Measurements from ENCODE around the gene LMBR1. TPM values are rescaled to one million over a fixed set of nuclear protein-coding genes. Genes with fewer than 3 reads are reported as not detected.
"Not testable (repeated sequence)": the region's sequence is repeated elsewhere in the genome, so short reads cannot be mapped to it uniquely, and the experiment has no call there.

The LMBR1 gene
- total RNA-seq, 2 donors from 2014 or later: 39.4 to 45.2 TPM

DNA sequence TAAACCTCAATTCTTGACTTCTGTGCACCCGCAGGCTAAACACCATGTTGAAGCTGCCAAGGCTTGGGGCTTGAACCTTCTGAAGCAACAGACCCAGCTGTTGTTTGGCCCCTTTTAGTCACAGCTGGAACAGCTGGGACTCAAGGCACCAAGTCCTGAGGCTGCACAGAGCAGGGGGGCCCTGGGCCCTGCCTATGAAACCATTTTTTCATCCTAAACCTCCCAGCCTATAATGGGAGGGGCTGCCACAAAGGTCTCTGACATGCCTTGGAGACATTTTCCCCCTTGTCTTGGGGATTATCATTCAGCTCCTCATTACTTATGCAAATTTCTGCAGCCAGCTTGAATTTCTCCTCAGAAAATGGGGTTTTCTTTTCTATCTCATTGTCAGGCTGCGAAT lies 31.8 kb downstream of the LMBR1 start:
- ATAC-seq (no peak), DNase-seq (no peak)
- intact Hi-C loops (cut with DNase I): no loop called here

GRCh38 chr7:156860099-156860498 lies 32.9 kb downstream of the LMBR1 start:
- DNase-seq; intact Hi-C loops (cut with DNase I): not testable (repeated sequence)

GRCh38 chr7:156858523-156858922 lies 34.5 kb downstream of the LMBR1 start:
- ATAC-seq: no peak
- DNase-seq: no peak
- intact Hi-C loops (cut with DNase I): no loop called here

More at GRCh38 chr7:156860099-156860498, 32.9 kb downstream of the LMBR1 start:
- ATAC-seq: not testable (repeated sequence)

GRCh38 chr7:156857757-156858156 lies 35.2 kb downstream of the LMBR1 start:
- intact Hi-C loops (cut with DNase I): no loop called here
- no peak for DNase-seq
- no peak for ATAC-seq

DNA sequence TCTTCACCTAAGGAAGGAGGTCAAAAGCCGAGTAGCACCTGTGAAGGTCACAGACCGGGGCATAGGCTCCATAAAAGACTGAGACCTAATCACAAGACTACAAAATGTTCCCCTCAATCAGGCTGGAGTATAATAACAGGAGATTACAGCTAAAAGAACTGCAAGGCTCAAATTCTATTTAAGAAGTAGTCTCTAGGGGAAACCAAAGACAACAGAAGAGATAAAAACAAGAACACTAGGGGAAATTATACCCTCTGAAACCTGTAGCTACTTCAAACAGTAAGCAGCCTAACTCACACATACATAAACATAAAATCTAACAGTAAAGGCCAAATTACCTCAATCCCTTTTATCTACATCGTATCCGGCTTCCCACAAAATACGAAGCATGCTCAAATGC lies 38.3 kb downstream of the LMBR1 start:
- ATAC-seq (no peak), DNase-seq (no peak)
- intact Hi-C loops (cut with DNase I): no loop called here

DNA sequence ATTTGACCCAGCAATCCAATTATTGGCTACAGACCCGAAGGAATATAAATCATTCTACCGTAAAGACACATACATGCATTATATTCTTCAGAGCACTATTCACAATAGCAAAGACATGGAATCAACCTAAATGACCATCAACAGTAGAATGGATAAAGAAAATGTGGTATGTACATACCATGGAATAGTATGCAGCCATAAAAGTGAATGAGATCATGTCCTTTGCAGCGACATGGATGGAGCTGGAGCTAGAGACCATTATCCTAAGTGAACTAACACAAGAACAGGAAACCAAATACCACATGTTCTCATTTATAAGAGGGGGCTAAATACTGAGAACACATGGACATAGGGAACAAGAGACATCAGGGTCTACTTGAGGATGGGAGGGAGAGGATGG lies 44.0 kb downstream of the LMBR1 start:
- intact Hi-C loops (cut with DNase I): no loop called here
- no peak for ATAC-seq

DNA sequence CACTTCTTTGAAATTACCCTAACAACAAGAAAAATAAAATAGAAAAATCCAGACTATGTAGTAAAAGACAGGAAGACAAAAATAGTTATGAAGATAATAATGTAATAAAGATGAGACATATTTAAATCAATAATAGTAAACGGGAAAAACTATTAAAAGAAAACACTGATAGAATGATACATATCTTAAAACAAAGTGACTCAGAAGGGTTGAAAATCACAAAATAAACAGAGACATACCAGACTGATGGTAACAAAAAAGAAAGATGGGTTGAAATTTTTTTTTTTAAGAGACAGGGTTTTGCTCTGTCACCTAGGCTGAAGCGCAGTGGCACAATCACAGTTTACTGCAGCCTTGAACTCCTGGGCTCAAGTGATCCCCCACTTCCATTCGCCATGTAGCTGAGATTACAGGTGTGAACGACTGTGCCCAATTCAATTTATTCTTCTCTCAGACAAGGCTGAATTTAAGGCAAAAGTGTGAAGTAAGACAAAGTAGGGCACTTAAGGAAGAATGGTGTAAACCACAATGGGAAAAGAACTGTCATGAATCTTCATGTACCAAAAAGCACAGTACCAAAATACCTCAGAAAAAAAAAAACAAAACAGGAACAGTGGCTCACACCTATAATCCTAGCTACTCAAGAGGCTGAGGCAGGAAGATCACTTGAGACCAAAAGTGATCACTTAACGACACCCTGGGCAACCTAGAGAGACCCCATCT lies 47.4 kb downstream of the LMBR1 start:
- ATAC-seq (no peak), DNase-seq (no peak)
- intact Hi-C loops (cut with DNase I): no loop called here

More for the DNA sequence above, 44.0 kb downstream of the LMBR1 start:
- no peak for DNase-seq

- DNase-seq; ATAC-seq; intact Hi-C loops (cut with DNase I): not testable (repeated sequence)
These were observed 49.4 kb downstream of the LMBR1 start for GRCh38 chr7:156843582-156843981.

DNA sequence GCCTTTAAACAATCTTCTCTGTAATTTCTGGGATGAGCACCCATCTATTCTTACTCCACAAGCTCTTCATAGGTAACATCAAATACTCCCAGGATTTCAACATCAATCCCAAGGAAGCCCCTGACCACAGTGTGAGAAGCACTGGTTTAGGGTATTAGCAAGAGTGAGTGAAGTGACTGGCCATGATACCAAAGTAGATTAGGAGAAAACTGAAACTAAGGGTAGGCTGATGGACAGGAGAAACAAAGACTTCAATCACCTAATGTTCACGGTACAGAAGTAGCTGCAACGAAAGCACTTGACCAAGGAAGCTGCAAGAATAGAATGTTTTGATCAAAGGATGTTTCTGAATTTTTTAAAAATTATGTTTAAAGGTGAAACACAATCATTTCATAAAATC lies 49.8 kb downstream of the LMBR1 start:
- DNase-seq (no peak), ATAC-seq (no peak)
- intact Hi-C loops (cut with DNase I): no loop called here

- intact Hi-C loops (cut with DNase I): no loop called here
- ATAC-seq (no peak), DNase-seq (no peak)
These were observed 50.2 kb downstream of the LMBR1 start for GRCh38 chr7:156842740-156843140.

DNA sequence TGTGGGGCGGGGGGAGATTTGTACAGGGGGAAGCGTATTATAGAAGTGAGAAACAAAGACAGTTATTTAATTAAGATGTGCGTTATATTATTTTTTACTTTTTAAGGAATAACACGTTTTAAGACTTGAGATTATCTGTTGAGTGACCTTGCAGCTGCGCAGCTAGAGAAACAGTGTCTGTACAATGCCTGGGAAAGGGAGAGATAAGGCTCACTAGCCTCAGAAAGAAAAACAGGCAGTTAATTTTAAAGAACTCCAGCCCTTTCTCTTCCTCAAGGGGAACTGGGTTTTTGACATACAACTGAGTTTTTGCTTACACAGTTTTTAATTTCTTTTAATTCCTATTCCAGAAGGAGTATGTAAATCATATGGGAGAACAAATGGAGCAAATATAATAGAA lies 50.7 kb downstream of the LMBR1 start:
- no peak for DNase-seq
- intact Hi-C loops (cut with DNase I): no loop called here

DNA sequence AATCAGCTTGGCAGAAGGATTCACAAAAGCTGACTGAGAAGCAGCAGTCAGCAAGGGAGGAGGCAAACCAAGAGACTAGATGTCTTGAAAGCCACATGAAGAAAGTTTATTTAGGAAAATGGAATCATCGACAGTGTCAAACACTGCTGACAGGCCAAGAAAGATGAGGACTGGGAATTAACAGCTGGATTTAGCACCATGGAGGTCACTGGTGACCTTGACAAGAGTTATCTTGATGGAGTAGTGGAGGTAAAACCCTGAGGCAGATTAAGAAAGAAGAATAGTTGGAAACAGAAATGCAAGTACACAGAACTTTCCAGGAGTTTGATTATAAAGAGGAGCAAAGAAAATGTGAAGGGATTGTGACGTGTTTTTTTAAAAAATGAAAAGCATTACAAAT lies 51.5 kb downstream of the LMBR1 start:
- intact Hi-C loops (cut with DNase I): no loop called here
- no peak for DNase-seq
- no peak for ATAC-seq

More for the DNA sequence above, 50.7 kb downstream of the LMBR1 start:
- ATAC-seq: no peak

DNA sequence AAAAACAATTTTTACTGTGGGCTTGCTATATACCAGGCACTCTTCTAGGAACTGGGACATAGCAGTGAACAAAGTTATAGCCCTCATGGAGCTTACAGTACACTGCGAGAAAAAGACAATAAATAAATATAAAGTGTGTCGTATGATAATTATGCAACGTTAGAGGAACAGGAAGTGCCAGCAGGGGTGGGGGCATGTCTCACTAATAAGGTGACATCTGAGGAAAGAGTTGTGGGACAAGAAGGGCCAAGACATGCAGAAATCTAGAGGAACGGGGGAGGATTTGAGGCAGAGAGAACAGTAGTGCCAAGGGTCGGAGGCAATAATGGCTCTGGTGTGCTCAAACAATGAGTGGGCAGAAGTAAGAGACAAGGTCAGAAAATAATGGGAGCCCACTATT lies 52.8 kb downstream of the LMBR1 start:
- DNase-seq (no peak), ATAC-seq (no peak)
- intact Hi-C loops (cut with DNase I): no loop called here

DNA sequence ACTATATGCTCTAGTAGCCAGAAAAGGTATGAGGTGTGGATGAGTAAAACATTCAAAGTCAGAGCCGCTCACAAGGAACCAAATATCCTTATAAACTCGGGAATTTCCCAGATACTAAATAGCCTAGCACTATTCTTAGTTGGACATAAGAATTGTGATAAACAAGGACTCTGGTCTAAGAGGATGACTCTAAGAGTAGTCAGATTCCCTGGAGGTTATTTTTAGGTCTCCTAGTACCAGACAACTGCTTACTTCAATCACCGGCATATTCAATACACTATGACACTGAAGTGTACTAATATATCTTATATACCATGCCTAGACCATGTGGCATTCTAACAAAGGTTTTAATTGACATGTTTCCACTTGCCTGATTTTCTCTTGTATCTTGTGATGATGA lies 56.5 kb downstream of the LMBR1 start:
- peak in 1 of 2 donors; percentile 61 for ATAC-seq
- no peak for DNase-seq
- intact Hi-C loops (cut with DNase I): no loop called here

- no peak for ATAC-seq
- no peak for DNase-seq
- intact Hi-C loops (cut with DNase I): no loop called here
These were observed 58.5 kb downstream of the LMBR1 start for GRCh38 chr7:156834462-156834861.

- ATAC-seq (no peak), DNase-seq (no peak)
- intact Hi-C loops (cut with DNase I): no loop called here
These were observed 59.7 kb downstream of the LMBR1 start for GRCh38 chr7:156833312-156833711.

DNA sequence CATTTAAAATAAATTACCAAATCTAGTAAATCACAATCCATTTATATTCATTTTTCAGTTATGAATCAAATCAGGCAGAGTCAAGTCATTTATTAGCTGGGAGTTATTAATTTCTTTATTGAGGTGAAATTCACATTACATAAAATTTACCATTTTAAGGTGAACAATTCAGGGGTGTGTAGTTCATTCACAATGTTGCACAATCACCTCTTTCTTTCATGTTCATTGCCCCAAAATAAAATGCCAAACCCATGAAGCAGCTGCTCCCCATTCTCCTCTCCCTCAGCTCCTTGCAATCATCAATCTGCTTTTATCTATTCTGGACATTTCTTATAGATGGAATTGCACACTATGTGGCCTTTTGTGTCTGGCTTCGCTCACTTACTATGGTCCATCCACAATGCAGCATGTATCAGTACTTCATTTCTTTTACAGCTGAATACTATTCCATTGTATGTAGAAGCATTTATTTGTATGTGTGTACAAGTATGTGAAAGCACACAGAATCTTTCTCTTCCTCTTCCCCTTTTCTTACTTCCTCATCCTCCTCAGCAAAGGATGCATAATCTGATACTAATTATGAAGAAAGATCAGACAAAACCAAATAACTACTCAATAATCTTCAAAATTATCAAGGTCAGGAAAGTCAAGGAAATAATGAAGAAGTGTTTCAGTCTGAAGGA lies 60.6 kb downstream of the LMBR1 start:
- ATAC-seq (no peak), DNase-seq (no peak)
- intact Hi-C loops (cut with DNase I): no loop called here

- DNase-seq (no peak), ATAC-seq (no peak)
- intact Hi-C loops (cut with DNase I): no loop called here
These were observed 63.2 kb downstream of the LMBR1 start for GRCh38 chr7:156829669-156830336.

DNA sequence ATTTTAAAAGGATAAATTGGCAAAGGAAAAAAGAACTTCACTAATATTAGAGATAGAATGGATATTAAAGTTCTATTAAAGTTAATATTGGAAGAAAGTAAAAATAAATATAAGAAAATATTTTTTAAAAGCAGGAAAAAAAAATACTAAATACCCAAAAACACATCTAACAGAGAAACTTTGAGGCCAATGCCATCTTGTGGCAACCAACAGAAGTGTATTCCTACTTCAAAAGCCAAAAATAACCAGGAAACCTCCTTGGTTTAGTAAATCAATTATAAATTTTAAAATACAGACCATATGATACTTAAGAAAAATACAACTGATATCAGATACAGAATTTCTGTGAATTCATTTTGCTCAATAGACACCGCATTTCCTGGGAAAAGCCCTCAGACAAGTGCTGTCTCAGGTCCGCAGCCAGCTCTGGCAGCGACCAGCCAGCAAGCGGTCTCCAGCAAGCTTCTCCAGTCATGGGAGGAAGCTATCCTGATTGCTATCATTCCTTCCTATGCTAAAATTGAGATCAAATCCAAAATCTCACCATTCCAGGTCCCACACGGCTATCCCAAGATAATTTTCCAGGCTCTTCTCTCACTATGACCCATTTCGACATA lies 65.3 kb downstream of the LMBR1 start:
- DNase-seq: no peak
- no peak for ATAC-seq
- intact Hi-C loops (cut with DNase I): no loop called here

DNA sequence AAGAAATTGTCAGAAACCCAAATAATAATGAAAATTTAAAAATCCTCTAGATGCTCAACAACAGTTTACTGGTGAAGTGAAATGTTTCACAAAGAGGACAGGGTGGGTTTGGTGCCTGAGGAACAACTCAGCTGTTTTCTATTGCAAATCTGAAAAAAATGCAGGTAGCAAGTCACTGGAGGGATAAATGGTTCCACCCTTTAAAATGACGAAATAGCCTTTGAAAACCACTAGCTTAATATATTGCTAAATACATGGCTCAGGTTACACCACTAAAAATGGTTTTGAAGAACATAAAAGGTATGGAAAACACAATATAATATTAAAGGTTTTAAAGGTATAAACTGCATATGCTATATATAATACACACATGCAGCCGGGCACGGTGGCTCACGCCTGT lies 69.5 kb downstream of the LMBR1 start:
- intact Hi-C loops (cut with DNase I): no loop called here
- DNase-seq: no peak
- ATAC-seq: no peak
